Neural cell (in vitro differentiated cells): ENCODE data around the gene CNIH1. TPM values are rescaled to one million over a fixed set of nuclear protein-coding genes. Genes with fewer than 3 reads are reported as not detected.

ENCODE experiments used
- H2AFZ ChIP-seq: fragments of 200-600, 300-800 bp; sonication (generic), shearing (Covaris generic); 2 replicates; pipeline ENCODE4 v1.6.0; 2014; ENCODE audit warnings: low read depth, mild to moderate bottlenecking, antibody characterized with exemption, low read length, moderate library complexity
- H3F3A ChIP-seq: fragments of 200-600 bp; shearing (Covaris generic); 2 replicates; pipeline ENCODE4 v1.6.1; 2016; ENCODE audit warnings: mild to moderate bottlenecking, moderate library complexity, mixed read lengths, antibody characterized with exemption, low read length; ENCODE audit not compliant: insufficient read depth, poor library complexity, severe bottlenecking
- H3K27ac ChIP-seq: fragments of 200-600, 300-800 bp; sonication (generic), shearing (Covaris generic); 2 replicates; pipeline ENCODE4 v1.5.1; 2014; ENCODE audit warnings: mild to moderate bottlenecking, low read length, moderate library complexity
- H3K27me3 ChIP-seq: fragments of 300-800, 200-600 bp; sonication (generic), shearing (Covaris generic); 2 replicates; pipeline ENCODE4 v1.6.0; 2014; ENCODE audit warnings: mild to moderate bottlenecking, low read depth, low read length, moderate library complexity; ENCODE audit not compliant: insufficient read depth
- H3K36me3 ChIP-seq: fragments of 300-800, 200-600 bp; sonication (generic), shearing (Covaris generic); 2 replicates; pipeline ENCODE4 v1.5.1; 2014; ENCODE audit warnings: mild to moderate bottlenecking, antibody characterized with exemption, low read length, moderate library complexity; ENCODE audit not compliant: insufficient read depth
- H3K4me2 ChIP-seq: fragments of 300-800, 200-600 bp; sonication (generic), shearing (Covaris generic); 2 replicates; pipeline ENCODE4 v1.6.0; 2014; ENCODE audit warnings: mild to moderate bottlenecking, low read length
- H3K4me3 ChIP-seq: fragments of 300-800, 200-600 bp; sonication (generic), shearing (Covaris generic); 2 replicates; pipeline ENCODE4 v1.5.1; 2014; ENCODE audit warnings: mild to moderate bottlenecking, low read length, moderate library complexity
- H3K79me2 ChIP-seq: fragments of 200-600 bp; shearing (Covaris generic); replicated peaks from 2 replicates; pipeline ENCODE4 v1.6.0; 2014; ENCODE audit warnings: mild to moderate bottlenecking, low read length, moderate library complexity; ENCODE audit not compliant: insufficient read depth
- H3K9ac ChIP-seq: fragments of 300-800, 200-600 bp; sonication (generic), shearing (Covaris generic); 2 replicates; pipeline ENCODE4 v1.6.1; 2016; ENCODE audit warnings: mild to moderate bottlenecking, low read length, mixed read lengths
- H3K9me2 ChIP-seq: fragments of 200-600 bp; shearing (Covaris generic); 2 replicates; pipeline ENCODE4 v1.6.1; 2016; ENCODE audit warnings: mild to moderate bottlenecking, low read length, mixed read lengths; ENCODE audit not compliant: insufficient read depth
- H3K9me3 ChIP-seq: fragments of 200-600, 300-800 bp; sonication (generic), shearing (Covaris generic); 2 replicates; pipeline ENCODE4 v1.6.1; 2016; ENCODE audit warnings: mild to moderate bottlenecking, mixed run types, low read length, moderate library complexity, mixed read lengths
- H4K20me1 ChIP-seq: fragments of 200-600 bp; shearing (Covaris generic); 2 replicates; pipeline ENCODE4 v1.6.1; 2016; ENCODE audit warnings: mild to moderate bottlenecking, mixed run types; ENCODE audit not compliant: insufficient read depth
- CTCF ChIP-seq: fragments of 450-650 bp; IDR thresholded peaks from 2 replicates; pipeline ENCODE4 v1.5.1; 2014; ENCODE audit warnings: antibody characterized with exemption, mild to moderate bottlenecking, moderate library complexity; ENCODE audit not compliant: poor library complexity, severe bottlenecking
- EZH2 ChIP-seq: fragments of 200-600, 300-800 bp; shearing (Covaris generic), sonication (generic); IDR thresholded peaks from 2 replicates; pipeline ENCODE4 v1.6.1; 2014; ENCODE audit warnings: antibody characterized with exemption, low read length, borderline replicate concordance, mild to moderate bottlenecking; ENCODE audit not compliant: insufficient read depth, poor library complexity, severe bottlenecking
- MXI1 ChIP-seq: fragments of 450-650 bp; conservative IDR thresholded peaks from 2 replicates; pipeline ENCODE4 v1.6.1; 2014; ENCODE audit warnings: antibody characterized with exemption, mild to moderate bottlenecking; ENCODE audit not compliant: poor library complexity, severe bottlenecking
- POLR2AphosphoS5 ChIP-seq: IDR thresholded peaks from 2 replicates; pipeline ENCODE4 v1.6.1; 2012
- RAD21 ChIP-seq: fragments of 450-650 bp; conservative IDR thresholded peaks from 2 replicates; pipeline ENCODE4 v1.6.1; 2014; ENCODE audit warnings: antibody characterized with exemption, mild to moderate bottlenecking, moderate library complexity
- REST ChIP-seq: IDR thresholded peaks from 2 replicates; pipeline ENCODE4 v1.6.1; 2012; ENCODE audit warnings: borderline replicate concordance
- SMC3 ChIP-seq: fragments of 450-650 bp; conservative IDR thresholded peaks from 2 replicates; pipeline ENCODE4 v1.6.1; 2014; ENCODE audit warnings: antibody characterized with exemption, mild to moderate bottlenecking, moderate library complexity; ENCODE audit not compliant: poor library complexity
- TAF1 ChIP-seq: IDR thresholded peaks from 2 replicates; pipeline ENCODE4 v1.6.1; 2012; ENCODE audit warnings: low read depth
- polyA plus RNA-seq: library from polyadenylated mRNA; depleted of rRNA; stranded (reverse); fragments of >200 nt; gene quantifications from 2 replicates; pipeline ENCODE4 v1.2.3, GENCODE V29; 2014

Gene CNIH1
- polyA plus RNA-seq, 1 donor from 2014 or later: 125 TPM

- TF ChIP-seq CTCF: no peak
These were observed 17.2 kb downstream of the CNIH1 start (continued) for GRCh38 chr14:54423991-54424390.

DNA sequence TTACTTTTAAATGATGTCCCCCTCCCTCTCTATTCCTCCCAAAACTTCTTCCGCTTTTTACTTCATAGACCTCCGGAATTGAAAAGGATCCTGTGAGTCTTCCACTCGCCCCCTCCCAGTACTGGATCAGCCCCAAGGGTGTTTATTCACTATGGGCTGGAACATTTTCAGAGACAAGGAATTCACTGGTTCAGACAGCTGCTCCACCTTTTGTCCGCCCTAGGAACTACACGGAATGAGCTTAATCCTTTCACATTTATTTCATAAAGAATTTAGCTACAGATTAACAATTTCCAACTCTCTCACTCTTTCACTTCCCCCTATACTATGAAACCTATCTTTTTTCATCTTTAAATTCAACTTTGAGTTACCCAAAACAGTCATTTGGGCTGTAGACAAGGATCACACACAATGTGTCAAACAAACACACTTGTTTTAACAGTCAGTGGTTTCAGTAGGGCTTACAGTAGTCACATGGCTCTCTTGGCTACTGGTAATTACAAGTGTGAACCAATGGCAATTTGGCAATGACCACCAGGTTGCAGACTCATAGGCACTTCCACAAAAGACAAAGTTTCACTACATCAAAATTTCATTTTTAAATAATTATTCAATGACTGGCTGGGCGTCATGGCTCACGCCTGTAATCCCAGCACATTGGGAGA is 20.6 kb downstream of the CNIH1 start:
- Histone ChIP-seq H3K4me2 (no peak overlapping the region), H3K9ac (no peak overlapping the region), H3K36me3 (no peaks in the 10 kb centered on the region), H3K27ac (no peak overlapping the region), H2AFZ (no peak overlapping the region), H4K20me1 (no peaks in the 10 kb centered on the region), H3F3A (no peaks in the 10 kb centered on the region), H3K9me2 (no peaks in the 10 kb centered on the region), H3K9me3 (no peaks in the 10 kb centered on the region), H3K27me3 (no peaks in the 10 kb centered on the region), H3K4me3 (no peak overlapping the region), H3K79me2 (no peaks in the 10 kb centered on the region)
- TF ChIP-seq MXI1 (no peak), CTCF (peak; percentile 47), RAD21 (peak; percentile 37), SMC3 (peak; percentile 34)

GRCh38 chr14:54411371-54411770 is 29.8 kb downstream of the CNIH1 start:
- no peak overlapping the region for H2AFZ ChIP-seq
- H3K4me2 ChIP-seq: no peak overlapping the region
- TF ChIP-seq CTCF (no peak), EZH2 (no peak), TAF1 (no peak), POLR2AphosphoS5 (no peak), REST (no peak), SMC3 (no peak), MXI1 (no peak), RAD21 (no peak)
- H3K4me3 ChIP-seq: no peak overlapping the region
- H3K27ac ChIP-seq: no peak overlapping the region
- H3F3A ChIP-seq: no peaks in the 10 kb centered on the region
- H3K9me3 ChIP-seq: no peaks in the 10 kb centered on the region
- H3K79me2 ChIP-seq: no peaks in the 10 kb centered on the region
- H4K20me1 ChIP-seq: no peaks in the 10 kb centered on the region
- H3K36me3 ChIP-seq: no peaks in the 10 kb centered on the region
- H3K9me2 ChIP-seq: no peaks in the 10 kb centered on the region
- no peak overlapping the region for H3K9ac ChIP-seq
- no peaks in the 10 kb centered on the region for H3K27me3 ChIP-seq
